ENCODE measurements around the gene SLC34A1. TPM values are rescaled to one million over a fixed set of nuclear protein-coding genes. Genes with fewer than 3 reads are reported as not detected.
A peak's percentile ranks its signal among the peaks of the same experiment; 100 is the strongest.

Gene SLC34A1
- total and polyA plus RNA-seq, 4 donors: 0.23 to 1.0 (median 0.47) TPM

GRCh38 chr5:177402271-177403043 lies 18.2 kb downstream of the SLC34A1 start:
- 58% methylated on average over 49 of the region's 49 CpGs for WGBS
- DNase-seq (ENCODE audit: low spot score): no peak
- H3K4me1 ChIP-seq (ENCODE audit: control insufficient read depth in 4 of 4, insufficient read depth in 4 of 4, low read length in 3 of 4): peaks cover 3 to 38% (median 24%) of the 10 kb centered on the region in 4 donors
- no peaks in the 10 kb centered on the region for H3K9me3 ChIP-seq (ENCODE audit: control insufficient read depth in 4 of 4, low read length in 3 of 4)
- TF ChIP-seq, protein P1, sequence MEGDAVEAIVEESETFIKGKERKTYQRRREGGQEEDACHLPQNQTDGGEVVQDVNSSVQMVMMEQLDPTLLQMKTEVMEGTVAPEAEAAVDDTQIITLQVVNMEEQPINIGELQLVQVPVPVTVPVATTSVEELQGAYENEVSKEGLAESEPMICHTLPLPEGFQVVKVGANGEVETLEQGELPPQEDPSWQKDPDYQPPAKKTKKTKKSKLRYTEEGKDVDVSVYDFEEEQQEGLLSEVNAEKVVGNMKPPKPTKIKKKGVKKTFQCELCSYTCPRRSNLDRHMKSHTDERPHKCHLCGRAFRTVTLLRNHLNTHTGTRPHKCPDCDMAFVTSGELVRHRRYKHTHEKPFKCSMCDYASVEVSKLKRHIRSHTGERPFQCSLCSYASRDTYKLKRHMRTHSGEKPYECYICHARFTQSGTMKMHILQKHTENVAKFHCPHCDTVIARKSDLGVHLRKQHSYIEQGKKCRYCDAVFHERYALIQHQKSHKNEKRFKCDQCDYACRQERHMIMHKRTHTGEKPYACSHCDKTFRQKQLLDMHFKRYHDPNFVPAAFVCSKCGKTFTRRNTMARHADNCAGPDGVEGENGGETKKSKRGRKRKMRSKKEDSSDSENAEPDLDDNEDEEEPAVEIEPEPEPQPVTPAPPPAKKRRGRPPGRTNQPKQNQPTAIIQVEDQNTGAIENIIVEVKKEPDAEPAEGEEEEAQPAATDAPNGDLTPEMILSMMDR (IDR thresholded peaks at IDR 0.05; ENCODE audit: low read depth, low read length, missing input control): no peak
- no peak for TF ChIP-seq RXRA (IDR thresholded peaks at IDR 0.05)
- no peak for TF ChIP-seq FOXA2 (IDR thresholded peaks at IDR 0.05)
- TF ChIP-seq HNF4G (IDR thresholded peaks at IDR 0.05): no peak
- no peak for TF ChIP-seq NR2F2 (IDR thresholded peaks at IDR 0.05)
- TF ChIP-seq EGR1 (IDR thresholded peaks at IDR 0.05; ENCODE audit: low read depth in 2 of 2): no peak
- H3K27me3 ChIP-seq (ENCODE audit: control insufficient read depth in 4 of 4, insufficient read depth in 4 of 4, low read length in 3 of 4): no peaks in the 10 kb centered on the region
- H3K27ac ChIP-seq (ENCODE audit: low read depth in 1 of 2, low read length in 2 of 2): no peak overlapping the region
- H3K9ac ChIP-seq (ENCODE audit: low read depth in 1 of 2, low read length in 2 of 2): no peak overlapping the region
- H3K4me3 ChIP-seq (ENCODE audit: low read depth in 1 of 3, low read length in 3 of 3): no peak overlapping the region
- peaks cover 0 to 11% (median 7%) of the 10 kb centered on the region in 4 donors for H3K36me3 ChIP-seq (ENCODE audit: control insufficient read depth in 4 of 4, insufficient read depth in 3 of 4, low read depth in 1 of 4, low read length in 3 of 4)

GRCh38 chr5:177403102-177403791 lies 19.0 kb downstream of the SLC34A1 start:
- Histone ChIP-seq H3K9ac (ENCODE audit: low read depth in 1 of 2, low read length in 2 of 2) (peak overlapping the region in 1 of 2 donors; percentile 34), H3K9me3 (ENCODE audit: control insufficient read depth in 4 of 4, low read length in 3 of 4) (no peaks in the 10 kb centered on the region), H3K4me1 (ENCODE audit: control insufficient read depth in 4 of 4, insufficient read depth in 4 of 4, low read length in 3 of 4) (peaks cover 7 to 42% (median 26%) of the 10 kb centered on the region in 4 donors), H3K36me3 (ENCODE audit: control insufficient read depth in 4 of 4, insufficient read depth in 3 of 4, low read depth in 1 of 4, low read length in 3 of 4) (peaks cover 0 to 11% (median 7%) of the 10 kb centered on the region in 4 donors), H3K4me3 (ENCODE audit: low read depth in 1 of 3, low read length in 3 of 3) (peak overlapping the region in 1 of 3 donors; percentile 31), H3K27me3 (ENCODE audit: control insufficient read depth in 4 of 4, insufficient read depth in 4 of 4, low read length in 3 of 4) (no peaks in the 10 kb centered on the region), H3K27ac (ENCODE audit: low read depth in 1 of 2, low read length in 2 of 2) (no peak overlapping the region)
- no peak for DNase-seq (ENCODE audit: low spot score)
- 58% methylated on average over 61 of the region's 61 CpGs for WGBS
- no peak for TF ChIP-seq TAF1 (conservative IDR thresholded peaks at IDR 0.05)
- no peak for TF ChIP-seq NR2F2 (IDR thresholded peaks at IDR 0.05)
- no peak for TF ChIP-seq HNF4G (IDR thresholded peaks at IDR 0.05)
- no peak for TF ChIP-seq JUND (IDR thresholded peaks at IDR 0.05)
- TF ChIP-seq EGR1 (IDR thresholded peaks at IDR 0.05; ENCODE audit: low read depth in 2 of 2): no peak
- TF ChIP-seq, protein P1 (IDR thresholded peaks at IDR 0.05; ENCODE audit: low read depth, low read length, missing input control): no peak

GRCh38 chr5:177403792-177404640 lies 19.8 kb downstream of the SLC34A1 start:
- H3K4me1 ChIP-seq (ENCODE audit: control insufficient read depth in 4 of 4, insufficient read depth in 4 of 4, low read length in 3 of 4): peaks cover 9 to 49% (median 29%) of the 10 kb centered on the region in 4 donors
- peak overlapping the region in 1 of 2 donors; percentile 34 for H3K9ac ChIP-seq (ENCODE audit: low read depth in 1 of 2, low read length in 2 of 2)
- H3K9me3 ChIP-seq (ENCODE audit: control insufficient read depth in 4 of 4, low read length in 3 of 4): no peaks in the 10 kb centered on the region
- TF ChIP-seq, protein P2, sequence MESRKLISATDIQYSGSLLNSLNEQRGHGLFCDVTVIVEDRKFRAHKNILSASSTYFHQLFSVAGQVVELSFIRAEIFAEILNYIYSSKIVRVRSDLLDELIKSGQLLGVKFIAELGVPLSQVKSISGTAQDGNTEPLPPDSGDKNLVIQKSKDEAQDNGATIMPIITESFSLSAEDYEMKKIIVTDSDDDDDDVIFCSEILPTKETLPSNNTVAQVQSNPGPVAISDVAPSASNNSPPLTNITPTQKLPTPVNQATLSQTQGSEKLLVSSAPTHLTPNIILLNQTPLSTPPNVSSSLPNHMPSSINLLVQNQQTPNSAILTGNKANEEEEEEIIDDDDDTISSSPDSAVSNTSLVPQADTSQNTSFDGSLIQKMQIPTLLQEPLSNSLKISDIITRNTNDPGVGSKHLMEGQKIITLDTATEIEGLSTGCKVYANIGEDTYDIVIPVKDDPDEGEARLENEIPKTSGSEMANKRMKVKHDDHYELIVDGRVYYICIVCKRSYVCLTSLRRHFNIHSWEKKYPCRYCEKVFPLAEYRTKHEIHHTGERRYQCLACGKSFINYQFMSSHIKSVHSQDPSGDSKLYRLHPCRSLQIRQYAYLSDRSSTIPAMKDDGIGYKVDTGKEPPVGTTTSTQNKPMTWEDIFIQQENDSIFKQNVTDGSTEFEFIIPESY (IDR thresholded peaks at IDR 0.05): no peak
- TF ChIP-seq FOXA2 (IDR thresholded peaks at IDR 0.05) (no peak), TAF1 (conservative IDR thresholded peaks at IDR 0.05) (no peak), EGR1 (IDR thresholded peaks at IDR 0.05; ENCODE audit: low read depth in 2 of 2) (no peak), RAD21 (IDR thresholded peaks at IDR 0.05) (peak; percentile 82 to 85)
- TF ChIP-seq, protein P1 (IDR thresholded peaks at IDR 0.05; ENCODE audit: low read depth, low read length, missing input control): peak; percentile 57
- H3K4me3 ChIP-seq (ENCODE audit: low read depth in 1 of 3, low read length in 3 of 3): peak overlapping the region in 1 of 3 donors; percentile 31
- peak; percentile 78 for DNase-seq (ENCODE audit: low spot score)
- peaks cover 0 to 11% (median 7%) of the 10 kb centered on the region in 4 donors for H3K36me3 ChIP-seq (ENCODE audit: control insufficient read depth in 4 of 4, insufficient read depth in 3 of 4, low read depth in 1 of 4, low read length in 3 of 4)
- no peaks in the 10 kb centered on the region for H3K27me3 ChIP-seq (ENCODE audit: control insufficient read depth in 4 of 4, insufficient read depth in 4 of 4, low read length in 3 of 4)
- 42% methylated on average over 93 of the region's 93 CpGs for WGBS
- H3K27ac ChIP-seq (ENCODE audit: low read depth in 1 of 2, low read length in 2 of 2): no peak overlapping the region
